H54 (cell line): ENCODE results near the gene SYK.

Source experiments
- DNase-seq: peaks from one replicate; pipeline ENCODE4 v3.0.0; 2011; ENCODE audit warnings: low spot score, mixed read lengths; ENCODE audit not compliant: insufficient read length
- FAIRE-seq: peaks from 3 replicates; lab custom pipeline; 2011; peaks lifted over from hg19 to GRCh38; lab: Jason Lieb, UNC
- POLR2A ChIP-seq: IDR thresholded peaks from 2 replicates; pipeline ENCODE4 v1.6.1; 2011; ENCODE audit warnings: low read depth, mild to moderate bottlenecking, low read length

Gene SYK

DNA sequence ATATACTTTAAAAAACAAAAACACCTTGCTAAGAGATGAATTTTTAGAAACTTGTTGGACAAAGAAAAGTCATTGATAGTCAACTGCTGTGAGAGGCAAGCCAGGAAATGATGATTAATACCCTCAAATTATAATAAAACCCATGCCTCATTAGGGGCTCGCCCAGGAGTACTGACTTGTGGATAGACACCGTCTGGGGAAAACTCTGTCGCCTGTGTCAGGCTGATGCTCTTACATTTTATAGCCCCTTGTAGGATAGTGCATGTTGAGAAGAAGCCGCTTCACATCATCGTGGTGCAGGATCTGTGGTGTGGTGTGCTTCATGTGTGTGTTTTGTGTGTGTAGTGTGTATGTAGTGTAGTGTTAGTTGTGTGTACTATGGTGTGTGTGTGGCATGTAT, 39.1 kb downstream of the SYK start:
- FAIRE-seq (no peak), DNase-seq (no peak)
- 0 out of 2 replicates have a peak, but pooled peaks have one; percentile 19 for TF ChIP-seq POLR2A

DNA sequence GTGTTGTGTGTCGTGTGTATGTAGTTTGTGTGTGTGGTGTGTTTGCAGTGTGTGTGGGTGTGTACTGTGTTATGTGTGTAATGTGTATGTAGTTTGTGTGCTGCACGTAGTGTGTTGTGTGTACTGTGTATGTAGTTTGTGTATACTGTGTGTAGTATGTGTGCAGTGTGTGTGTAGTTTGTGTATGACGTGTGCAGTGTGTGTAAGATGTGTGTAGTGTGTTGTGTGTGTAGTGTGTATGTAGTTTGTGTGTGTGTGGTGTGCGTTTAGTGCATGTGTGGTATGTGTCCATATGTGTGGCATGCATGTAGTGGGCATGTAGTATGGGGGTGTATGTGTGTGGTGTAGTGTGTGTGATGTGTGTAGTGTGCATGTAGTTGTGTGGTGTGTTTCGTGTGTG, 39.6 kb downstream of the SYK start:
- FAIRE-seq (no peak), DNase-seq (no peak)
- no peak for TF ChIP-seq POLR2A

DNA sequence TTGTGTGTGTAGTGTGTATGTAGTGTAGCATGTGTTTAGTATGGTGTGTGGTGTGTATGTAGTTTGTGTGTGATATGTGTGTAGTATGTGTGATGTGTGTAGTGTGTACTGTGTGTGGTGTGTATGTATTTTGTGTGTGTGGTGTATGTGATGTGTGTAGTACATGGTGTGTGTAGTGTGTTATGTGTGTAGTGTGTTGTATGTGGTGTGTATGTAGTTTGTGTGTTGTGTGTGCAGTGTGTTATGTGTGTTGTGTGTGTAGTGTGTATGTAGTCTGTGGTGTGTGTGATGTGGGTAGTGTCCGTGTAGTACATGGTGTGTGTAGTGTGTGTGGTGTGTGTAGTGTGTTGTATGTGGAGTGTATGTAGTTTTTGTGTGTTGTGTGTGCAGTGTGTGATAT, 40.0 kb downstream of the SYK start:
- no peak for TF ChIP-seq POLR2A
- FAIRE-seq (no peak), DNase-seq (no peak)

DNA sequence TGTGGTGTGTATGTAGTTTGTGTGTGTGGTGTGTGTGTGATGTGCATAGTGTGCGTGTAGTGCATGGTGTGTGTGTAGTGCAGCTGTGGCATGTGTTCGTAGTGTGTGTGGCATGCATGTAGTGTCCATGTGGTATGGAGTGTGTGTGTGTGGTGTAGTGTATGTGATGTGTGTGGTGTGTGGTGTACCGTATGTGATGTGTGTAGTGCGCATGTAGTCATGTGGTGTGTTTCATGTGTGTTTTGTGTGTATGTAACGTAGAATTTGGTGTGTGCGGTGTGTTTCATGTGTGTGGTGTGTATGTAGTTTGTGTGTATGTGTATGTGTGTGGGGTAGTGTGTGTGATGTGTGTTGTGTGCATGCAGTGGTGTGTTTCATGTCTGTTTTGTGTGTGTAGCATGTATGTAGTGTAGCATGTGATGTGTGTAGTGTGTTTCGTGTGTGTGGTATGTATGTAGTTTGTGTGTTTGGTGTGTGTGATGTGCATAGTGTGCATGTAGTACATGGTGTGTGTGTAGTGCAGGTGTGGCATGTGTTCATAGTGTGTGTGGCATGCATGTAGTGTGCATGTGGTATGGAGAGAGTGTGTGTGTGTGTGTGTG, 40.7 kb downstream of the SYK start:
- FAIRE-seq (no peak), DNase-seq (no peak)
- no peak for TF ChIP-seq POLR2A

DNA sequence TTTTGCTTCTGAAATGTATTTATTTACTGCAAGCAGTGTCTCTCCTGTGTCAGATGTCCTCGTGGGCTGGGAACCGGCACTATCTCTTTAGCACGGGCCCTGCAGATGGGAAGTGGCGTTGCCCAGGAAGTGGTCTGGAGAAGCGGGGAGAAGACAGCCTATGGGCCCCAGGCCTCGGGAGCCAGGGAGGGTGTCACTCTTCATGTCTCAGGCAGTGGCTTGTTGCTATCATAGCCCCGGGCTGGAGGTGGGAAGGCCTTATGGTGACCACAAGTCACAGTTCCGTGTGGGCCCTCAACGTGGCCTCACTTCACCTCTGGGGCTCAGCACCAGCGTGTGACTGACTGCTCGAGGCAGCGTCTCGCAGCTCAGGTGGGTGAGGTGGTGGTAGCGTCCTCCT, 41.4 kb downstream of the SYK start:
- FAIRE-seq (no peak), DNase-seq (no peak)
- no peak for TF ChIP-seq POLR2A

DNA sequence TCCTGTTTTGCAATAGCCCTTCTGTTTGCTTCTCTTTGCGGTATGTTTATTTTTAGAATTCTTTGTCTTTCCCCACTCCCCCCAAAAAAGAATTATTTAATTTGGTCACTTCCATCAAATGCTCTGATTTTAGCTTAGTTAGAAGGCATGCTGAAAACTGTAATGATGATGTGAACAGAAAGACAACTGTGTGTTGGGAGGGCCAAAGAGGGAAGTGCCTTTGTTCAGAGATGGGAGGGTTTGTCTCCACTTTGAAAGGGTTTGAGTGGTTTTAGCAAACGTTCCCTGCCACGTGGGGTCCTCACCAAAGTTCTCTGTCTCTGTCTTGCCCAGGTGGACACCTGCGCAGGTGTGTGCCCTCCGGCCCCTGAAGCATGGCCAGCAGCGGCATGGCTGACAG, 41.9 kb downstream of the SYK start:
- TF ChIP-seq POLR2A: no peak
- DNase-seq (no peak), FAIRE-seq (no peak)

DNA sequence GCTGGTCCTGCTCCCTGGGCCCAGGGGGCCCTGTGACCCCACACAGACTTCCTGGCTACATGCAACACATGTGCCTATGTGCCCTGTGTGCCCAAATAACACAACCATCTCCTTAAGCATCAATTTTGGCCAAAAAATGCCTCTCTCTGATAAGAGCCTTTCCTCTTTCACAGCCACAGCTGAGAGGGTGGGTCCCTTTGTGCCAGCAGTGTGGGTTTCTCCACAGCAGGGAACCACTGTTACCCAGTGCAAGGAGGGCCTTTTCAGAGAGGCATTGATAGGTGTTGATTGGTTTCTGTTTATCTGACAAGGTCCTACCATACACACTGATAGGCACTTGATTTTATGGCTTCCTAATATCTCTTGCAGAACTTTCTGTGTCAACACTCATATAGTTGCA, 42.7 kb downstream of the SYK start:
- no peak for TF ChIP-seq POLR2A
- no peak for FAIRE-seq
- DNase-seq: no peak

DNA sequence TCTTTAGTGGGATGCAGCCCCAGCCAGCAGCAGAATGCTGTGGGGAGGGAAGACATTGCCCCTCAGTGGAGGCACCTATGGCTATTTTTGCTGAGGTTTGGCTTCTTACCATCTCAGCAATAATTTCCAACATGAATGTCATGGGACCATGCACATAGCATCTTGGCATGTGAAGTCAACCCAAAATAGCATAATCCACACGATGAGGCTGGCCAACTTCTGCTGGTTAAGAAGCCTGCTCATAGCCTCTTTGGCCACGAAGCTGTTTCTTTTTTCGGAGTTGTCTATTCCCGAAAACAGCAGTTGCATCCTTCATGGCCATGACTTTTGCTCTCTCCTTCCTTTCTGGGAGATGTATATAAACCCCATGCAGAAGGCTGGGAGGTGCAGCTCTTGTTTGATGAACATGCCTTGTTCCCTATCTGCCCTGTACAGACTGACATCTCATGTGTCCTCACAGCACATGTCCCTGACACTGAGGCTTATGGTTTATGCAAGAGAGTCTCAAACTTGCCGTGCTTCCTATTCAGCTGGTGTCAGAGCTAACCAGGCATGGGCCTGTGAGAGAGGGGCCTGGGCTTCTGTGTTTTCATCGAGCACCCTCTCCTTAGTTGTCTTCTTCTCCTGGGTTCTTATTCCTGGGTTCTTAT, 45.3 kb downstream of the SYK start:
- DNase-seq (no peak), FAIRE-seq (no peak)
- no peak for TF ChIP-seq POLR2A

DNA sequence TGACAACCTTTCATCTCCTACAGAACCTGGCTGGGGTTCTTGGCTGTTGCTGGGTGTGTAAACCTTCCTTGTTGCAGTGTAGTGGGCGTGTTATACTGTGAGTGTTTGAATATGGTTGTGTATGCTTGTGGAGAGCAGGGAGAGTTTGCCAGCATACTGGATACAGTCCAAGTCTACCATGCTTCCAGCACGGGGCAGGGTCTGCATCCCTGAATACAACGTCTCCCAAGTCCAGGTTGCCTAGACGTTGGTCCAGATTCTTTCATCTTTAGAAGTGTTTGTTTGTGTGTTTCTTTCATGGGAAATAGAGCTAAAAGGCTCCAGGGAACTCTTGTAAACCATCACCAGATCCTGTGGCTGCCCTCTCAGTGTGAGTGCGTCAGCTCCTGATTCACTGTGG, 46.4 kb downstream of the SYK start:
- TF ChIP-seq POLR2A: no peak
- DNase-seq: no peak
- FAIRE-seq: no peak

DNA sequence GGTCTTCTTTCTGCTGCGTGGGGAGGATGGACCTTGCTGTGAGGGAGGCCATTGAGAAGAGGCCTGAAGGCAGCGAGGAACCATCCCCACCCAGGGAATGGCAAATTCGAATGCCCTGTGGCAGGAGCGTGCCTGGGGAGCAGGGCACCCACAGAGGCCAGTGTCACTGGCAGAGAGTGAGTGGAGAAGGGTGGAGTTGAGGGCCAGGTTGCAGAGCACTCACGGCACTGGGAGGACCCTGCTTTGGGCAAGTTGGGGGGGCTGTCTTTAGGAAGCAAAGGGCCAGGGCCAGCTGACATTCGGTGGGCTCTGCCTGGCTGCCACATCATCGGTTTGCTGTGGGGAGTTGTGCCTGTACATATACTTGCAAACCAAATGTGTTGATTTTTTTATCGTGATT, 47.2 kb downstream of the SYK start:
- no peak for FAIRE-seq
- no peak for TF ChIP-seq POLR2A

DNA sequence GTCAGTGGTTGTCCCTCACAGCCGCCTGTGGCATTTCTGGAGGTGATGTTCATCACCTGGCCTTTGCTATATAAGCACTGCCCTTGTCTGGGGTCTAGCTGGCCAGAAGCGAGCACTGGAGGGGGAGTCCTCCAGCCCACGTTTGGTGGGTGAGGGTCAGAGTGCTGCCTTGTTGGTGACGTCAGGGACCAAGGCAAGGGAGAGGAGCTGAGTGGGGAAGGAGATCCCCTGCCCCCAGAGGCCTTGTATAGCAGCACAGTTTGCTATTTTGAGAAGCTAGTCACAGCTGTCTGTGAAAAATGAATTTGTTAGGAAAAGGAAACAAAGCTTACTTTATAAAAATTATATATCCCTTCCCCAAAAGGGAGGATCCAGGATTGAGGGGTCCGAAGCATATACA, 49.8 kb downstream of the SYK start:
- FAIRE-seq: no peak
- no peak for TF ChIP-seq POLR2A
- no peak for DNase-seq

More for the DNA sequence above, 47.2 kb downstream of the SYK start:
- no peak for DNase-seq

DNA sequence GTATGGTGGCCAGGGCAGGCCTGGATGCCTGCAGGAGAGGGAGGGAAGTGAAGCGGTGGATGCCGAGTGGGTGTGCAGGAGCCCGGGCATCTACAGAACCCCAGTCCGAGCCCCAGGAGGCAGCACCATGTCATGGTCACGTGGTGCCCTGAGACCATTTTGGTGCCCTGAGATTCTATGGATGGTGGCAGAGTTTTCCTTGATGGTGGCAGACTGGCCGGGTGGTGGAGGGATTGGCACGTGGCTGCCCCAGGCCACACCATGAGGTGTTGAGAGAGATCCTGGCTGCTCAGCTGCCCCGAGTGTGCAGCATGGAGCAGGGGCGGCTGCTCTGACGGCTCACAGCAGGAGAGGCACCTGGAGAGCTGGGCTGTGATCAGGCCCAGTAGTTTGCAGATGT, 52.3 kb downstream of the SYK start:
- no peak for DNase-seq
- no peak for FAIRE-seq
- no peak for TF ChIP-seq POLR2A

DNA sequence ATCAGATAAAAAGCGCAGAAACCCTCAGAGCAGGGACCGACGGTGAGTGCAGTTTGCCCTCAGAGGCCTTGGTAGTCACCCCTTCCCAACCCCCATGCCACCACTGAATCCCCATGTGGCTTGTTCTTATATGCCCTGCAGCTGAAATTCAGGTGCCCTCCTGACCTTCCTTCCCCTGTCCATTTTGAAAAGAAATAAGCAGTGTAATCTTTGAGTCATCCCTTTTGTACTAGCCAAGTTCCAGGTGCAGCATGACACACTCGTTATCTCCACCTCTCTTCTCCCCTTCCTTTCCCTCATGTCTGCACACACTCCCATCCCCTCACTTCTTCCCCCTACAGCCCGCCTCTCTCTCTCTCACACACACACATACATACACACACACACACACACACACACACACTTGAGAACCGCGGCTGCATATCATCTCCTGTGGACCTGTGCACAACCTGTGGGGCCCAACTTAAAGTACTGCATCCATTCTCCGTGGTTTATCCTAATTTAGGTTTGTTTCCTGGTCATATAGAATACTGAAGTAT, 53.1 kb downstream of the SYK start:
- FAIRE-seq (no peak), DNase-seq (no peak)
- no peak for TF ChIP-seq POLR2A

DNA sequence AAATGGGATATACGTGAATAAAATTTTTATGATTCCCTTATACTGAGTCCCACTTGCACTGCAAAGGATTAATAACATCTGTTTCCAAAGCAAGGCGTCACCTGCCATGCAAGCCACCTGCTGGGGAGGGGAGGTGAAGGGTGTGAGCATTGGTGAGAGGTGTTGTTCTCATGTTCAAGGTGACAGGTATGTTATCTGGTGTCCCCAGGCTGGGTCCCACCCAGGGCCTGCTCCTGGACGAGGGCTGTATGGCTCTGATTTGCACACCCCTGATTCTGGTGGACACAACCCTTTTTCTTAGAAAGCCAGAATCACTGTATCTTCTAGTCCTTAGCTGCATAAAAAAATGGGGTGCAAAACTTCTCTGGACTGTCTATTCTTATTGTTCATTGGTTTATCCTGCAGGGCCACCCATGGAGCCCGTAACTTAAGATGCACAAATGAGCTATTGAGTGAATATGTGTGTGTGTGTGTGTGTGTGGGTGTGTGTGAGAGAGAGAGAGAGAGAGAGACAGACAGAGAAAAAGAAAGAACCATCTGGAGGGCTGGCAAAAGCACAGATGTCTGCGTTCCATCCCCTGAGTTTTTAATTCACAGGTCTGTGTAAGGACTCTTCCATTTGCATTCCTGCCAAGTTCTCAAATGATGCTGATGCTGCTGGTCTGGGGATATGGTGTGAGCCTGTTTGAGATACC, 53.7 kb downstream of the SYK start:
- FAIRE-seq (no peak), DNase-seq (no peak)
- no peak for TF ChIP-seq POLR2A
